IPS-18c (cell line): Measurements from ENCODE around the gene IFNA17.
"Not testable (repeated sequence)": the region's sequence is repeated elsewhere in the genome, so short reads cannot be mapped to it uniquely, and the experiment has no call there.

Experiments
- H3K4me3 ChIP-seq: 2 replicates; pipeline ENCODE4 v1.7.0; 2013; ENCODE audit warnings: low read depth, mild to moderate bottlenecking, low read length, moderate library complexity; ENCODE audit not compliant: insufficient read depth
- H3K9me3 ChIP-seq: one replicate; pipeline ENCODE4 v1.6.1; 2013; ENCODE audit warnings: mild to moderate bottlenecking, low read length, moderate library complexity; ENCODE audit not compliant: control insufficient read depth, insufficient read depth

The IFNA17 gene

GRCh38 chr9:21228122-21228521 lies at the start of gene IFNA17:
IFNA17 (minus strand) TSS chr9:21228222; CDS start chr9:21228173, 49 bp downstream.
- Histone ChIP-seq H3K9me3 (no peaks in the 10 kb centered on the region), H3K4me3 (no peak within 1 kb of the TSS)

- Histone ChIP-seq H3K4me3 (no peak overlapping the region), H3K9me3 (no peaks in the 10 kb centered on the region)
These were observed 40.3 kb upstream of the IFNA17 start for GRCh38 chr9:21268347-21268657.

- Histone ChIP-seq H3K4me3 (no peak overlapping the region), H3K9me3 (no peaks in the 10 kb centered on the region)
These were observed 39.7 kb upstream of the IFNA17 start for GRCh38 chr9:21267485-21268346.

GRCh38 chr9:21266733-21267484 lies 38.9 kb upstream of the IFNA17 start:
- no peak overlapping the region for H3K4me3 ChIP-seq

GRCh38 chr9:21265421-21266189 lies 37.6 kb upstream of the IFNA17 start:
- Histone ChIP-seq H3K4me3 (no peak overlapping the region), H3K9me3 (no peaks in the 10 kb centered on the region)

More at GRCh38 chr9:21266733-21267484, 38.9 kb upstream of the IFNA17 start:
- no peaks in the 10 kb centered on the region for H3K9me3 ChIP-seq

- Histone ChIP-seq H3K4me3 (no peak overlapping the region), H3K9me3 (peaks cover 2% of the 10 kb centered on the region)
These were observed 27.7 kb upstream of the IFNA17 start for GRCh38 chr9:21255538-21256212.

GRCh38 chr9:21252721-21253547 lies 24.9 kb upstream of the IFNA17 start:
- Histone ChIP-seq H3K9me3 (no peaks in the 10 kb centered on the region), H3K4me3 (no peak overlapping the region)

- Histone ChIP-seq H3K9me3 (no peaks in the 10 kb centered on the region), H3K4me3 (no peak overlapping the region)
These were observed 23.6 kb upstream of the IFNA17 start for GRCh38 chr9:21251638-21252037.

GRCh38 chr9:21251190-21251589 lies 23.2 kb upstream of the IFNA17 start:
- no peak overlapping the region for H3K4me3 ChIP-seq
- no peaks in the 10 kb centered on the region for H3K9me3 ChIP-seq

- H3K4me3 ChIP-seq, result no peak overlapping the region
These were observed 16.8 kb upstream of the IFNA17 start for GRCh38 chr9:21244836-21245235.

GRCh38 chr9:21239911-21240310 lies 11.9 kb upstream of the IFNA17 start, which contains the start of gene IFNA14:
IFNA14 (minus strand) TSS chr9:21240005; CDS start chr9:21239935, 70 bp downstream.
- Histone ChIP-seq H3K9me3 (no peaks in the 10 kb centered on the region), H3K4me3 (no peak within 1 kb of the TSS)

More at GRCh38 chr9:21244836-21245235, 16.8 kb upstream of the IFNA17 start:
- no peaks in the 10 kb centered on the region for H3K9me3 ChIP-seq

- H3K9me3 ChIP-seq, H3K4me3 ChIP-seq: not testable (repeated sequence)
These were observed 8.3 kb upstream of the IFNA17 start for GRCh38 chr9:21236360-21236714.

GRCh38 chr9:21235468-21236359 lies 7.7 kb upstream of the IFNA17 start:
- not testable (repeated sequence) for H3K4me3 ChIP-seq, H3K9me3 ChIP-seq

- H3K9me3 ChIP-seq, result no peaks in the 10 kb centered on the region
- H3K4me3 ChIP-seq, result no peak overlapping the region
These were observed 6.2 kb upstream of the IFNA17 start for GRCh38 chr9:21234153-21234687.

GRCh38 chr9:21233258-21233657 lies 5.2 kb upstream of the IFNA17 start:
- Histone ChIP-seq H3K9me3 (no peaks in the 10 kb centered on the region), H3K4me3 (no peak overlapping the region)
